ENCODE data around the gene NPFFR1.

- TF ChIP-seq POLR2A (IDR thresholded peaks at IDR 0.05) (no peak), CTCF (IDR thresholded peaks at IDR 0.05 in 8 of 11, conservative IDR thresholded peaks at IDR 0.05 in 3 of 11) (no peak)
Observed at GRCh38 chr10:70324339-70324861, 40.6 kb upstream of the NPFFR1 start.
